Uterus (tissue), 4 donors: ENCODE data around the gene DACT1. TPM values are rescaled to one million over a fixed set of nuclear protein-coding genes. Genes with fewer than 3 reads are reported as not detected.

ENCODE experiments used
- DNase-seq, 2 donors: peaks; one replicate each; pipeline ENCODE4 v3.0.0-alpha.2; 2019 to 2020
- H3K27ac ChIP-seq, 2 donors: fragments of 200-600 bp; sonication (generic); 1 replicate in 1 of 2; 2 replicates in 1 of 2; pipeline ENCODE4 v1.5.1; 2016 to 2018
- H3K27me3 ChIP-seq, 2 donors: fragments of 200-600 bp; sonication (generic); one replicate each; pipeline ENCODE4 v1.5.1; 2018 to 2019; ENCODE audit warnings: control low read depth in 1 of 2
- H3K36me3 ChIP-seq, 2 donors: fragments of 200-600 bp; sonication (generic); one replicate each; pipeline ENCODE4 v1.5.1; 2019; ENCODE audit warnings: control low read depth in 1 of 2
- H3K4me1 ChIP-seq, 2 donors: fragments of 200-600 bp; sonication (generic); one replicate each; pipeline ENCODE4 v1.5.1; 2018 to 2019; ENCODE audit warnings: control low read depth in 1 of 2
- H3K4me3 ChIP-seq, 2 donors: fragments of 200-600 bp; sonication (generic); 1 replicate in 1 of 2; 2 replicates in 1 of 2; pipeline ENCODE4 v1.5.1; 2018 to 2019; ENCODE audit warnings: mild to moderate bottlenecking in 1 of 2
- H3K9me3 ChIP-seq, 2 donors: fragments of 200-600 bp; sonication (generic); one replicate each; pipeline ENCODE4 v1.5.1; 2019; ENCODE audit warnings: control low read depth in 1 of 2
- CTCF ChIP-seq, 4 experiments: fragments of 200-600 bp in 2 of 4; fragments of 450-650 bp in 2 of 4; sonication (generic) in 2 of 4; IDR thresholded peaks; one replicate each; pipeline ENCODE4 v1.5.1; 2016 to 2019; ENCODE audit warnings: antibody characterized with exemption in 4 of 4, mild to moderate bottlenecking in 2 of 4, moderate library complexity in 1 of 4
- POLR2A ChIP-seq, 2 donors: fragments of 450-650 bp; IDR thresholded peaks; one replicate each; pipeline ENCODE4 v1.6.1; 2016; ENCODE audit warnings: antibody characterized with exemption in 2 of 2, mild to moderate bottlenecking in 1 of 2, moderate library complexity in 1 of 2
- intact Hi-C: fragments of 100-400 bp; cut with DNase I; formaldehyde crosslinking; loops from one replicate; pipeline ENCODE4 v1.15.1; 2023; ENCODE audit warnings: low total_unique reads
- total RNA-seq, 4 donors: library from RNA; depleted of rRNA in 3 of 4; stranded (reverse); fragments of >200 nt in 3 of 4; gene quantifications; one replicate each; pipeline versions ENCODE4 v1.1.0 to v1.2.4, GENCODE V29; 2014 to 2023
- donor health status: DM: yes; HTN: yes; CAD: no.

The DACT1 gene
- total RNA-seq, 4 donors from 2014 or later, result 1.5 to 49.6 (median 10.5) TPM

GRCh38 chr14:58660407-58660806 lies 22.6 kb downstream of the DACT1 start:
- TF ChIP-seq POLR2A (IDR thresholded peaks at IDR 0.05), result no peak
- TF ChIP-seq CTCF (IDR thresholded peaks at IDR 0.05), result no peak
- Histone ChIP-seq H3K4me3 (no peak overlapping the region), H3K27me3 (no peaks in the 10 kb centered on the region), H3K36me3 (no peaks in the 10 kb centered on the region), H3K27ac (no peak overlapping the region), H3K4me1 (no peaks in the 10 kb centered on the region), H3K9me3 (no peaks in the 10 kb centered on the region)
- intact Hi-C loops, result no loop called here
- DNase-seq, result no peak

GRCh38 chr14:58662018-58662417 lies 24.3 kb downstream of the DACT1 start:
- no peak for DNase-seq
- no peaks in the 10 kb centered on the region for H3K9me3 ChIP-seq
- intact Hi-C loops, result no loop called here
- H3K4me3 ChIP-seq, result no peak overlapping the region
- TF ChIP-seq CTCF (IDR thresholded peaks at IDR 0.05) (no peak), POLR2A (IDR thresholded peaks at IDR 0.05) (no peak)
- no peaks in the 10 kb centered on the region for H3K36me3 ChIP-seq
- H3K4me1 ChIP-seq, result no peaks in the 10 kb centered on the region
- H3K27ac ChIP-seq, result no peak overlapping the region
- no peaks in the 10 kb centered on the region for H3K27me3 ChIP-seq

DNA sequence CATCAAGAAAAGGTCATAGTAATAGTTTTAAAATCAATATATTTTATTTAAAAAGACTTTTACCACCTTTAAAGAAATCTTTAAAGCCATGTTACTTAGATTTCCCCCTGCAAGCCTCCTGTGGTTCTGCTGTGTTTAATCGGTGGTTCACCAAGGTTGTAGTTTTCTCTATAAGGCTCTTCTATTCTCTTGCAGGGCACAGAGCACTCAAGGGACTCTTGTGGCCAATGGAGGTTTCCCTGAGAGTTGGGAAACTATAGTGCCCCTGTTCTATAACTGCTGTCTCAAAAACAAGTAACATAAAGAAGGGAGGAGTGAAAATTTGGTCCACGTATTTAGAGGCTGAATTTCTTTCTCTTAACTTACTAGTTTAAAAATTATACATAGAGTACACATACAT lies 25.0 kb downstream of the DACT1 start:
- intact Hi-C loops, result no loop called here
- H3K4me3 ChIP-seq, result no peak overlapping the region
- H3K27ac ChIP-seq, result no peak overlapping the region
- no peaks in the 10 kb centered on the region for H3K9me3 ChIP-seq
- no peaks in the 10 kb centered on the region for H3K36me3 ChIP-seq
- no peak for DNase-seq
- TF ChIP-seq POLR2A (IDR thresholded peaks at IDR 0.05), result no peak
- no peak for TF ChIP-seq CTCF (IDR thresholded peaks at IDR 0.05)
- no peaks in the 10 kb centered on the region for H3K4me1 ChIP-seq
- H3K27me3 ChIP-seq, result no peaks in the 10 kb centered on the region

DNA sequence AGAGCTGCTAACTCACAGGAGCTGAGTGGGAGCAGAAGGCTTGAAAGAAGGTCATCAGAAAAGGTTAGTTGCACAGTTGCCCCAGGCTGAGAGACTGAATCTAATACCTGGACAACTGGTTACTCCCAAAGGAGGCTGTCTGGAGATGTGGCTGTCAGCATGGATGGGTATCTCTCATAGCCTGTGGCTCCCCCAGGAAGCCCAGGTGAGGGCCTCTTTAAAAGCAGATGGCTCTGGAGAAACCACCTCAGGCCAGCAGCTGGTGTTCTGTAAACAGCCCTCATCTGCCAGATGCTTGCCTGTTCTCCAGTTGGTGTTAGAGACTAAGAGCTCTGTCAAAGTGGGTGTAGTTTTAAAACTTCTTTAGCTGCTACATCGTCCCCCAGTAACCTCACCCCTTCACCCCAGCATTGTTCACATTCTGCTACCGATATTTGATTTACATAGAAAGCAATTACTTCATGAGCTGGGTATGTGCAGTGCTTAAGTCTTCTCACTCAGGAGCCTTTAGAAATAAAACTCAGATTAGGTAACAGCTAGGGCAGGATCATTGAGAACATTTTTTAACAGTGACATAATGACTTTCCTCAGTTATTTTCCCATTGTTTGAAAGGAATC lies 25.8 kb downstream of the DACT1 start:
- no peaks in the 10 kb centered on the region for H3K9me3 ChIP-seq
- intact Hi-C loops, result no loop called here
- DNase-seq, result no peak

More for the DNA sequence above, 25.8 kb downstream of the DACT1 start:
- no peak overlapping the region for H3K27ac ChIP-seq
- TF ChIP-seq CTCF (IDR thresholded peaks at IDR 0.05) (no peak), POLR2A (IDR thresholded peaks at IDR 0.05) (no peak)
- no peaks in the 10 kb centered on the region for H3K27me3 ChIP-seq
- H3K4me3 ChIP-seq, result no peak overlapping the region
- no peaks in the 10 kb centered on the region for H3K4me1 ChIP-seq
- H3K36me3 ChIP-seq, result no peaks in the 10 kb centered on the region
